Measurements from ENCODE around the gene CDK14.

The CDK14 gene

GRCh38 chr7:90856351-90857070 lies 260.4 kb downstream of the CDK14 start:
- TF ChIP-seq CTCF (IDR thresholded peaks at IDR 0.05; ENCODE audit: insufficient read depth, low read length, poor library complexity, severe bottlenecking): no peak
- DNase-seq (ENCODE audit: extremely low read depth, insufficient read length): no peak
- Histone ChIP-seq H3K27me3 (replicated peaks; ENCODE audit: control insufficient read depth, insufficient read depth, low read length) (no peaks in the 10 kb centered on the region), H3K36me3 (ENCODE audit: control insufficient read depth, insufficient read depth, low read length) (no peaks in the 10 kb centered on the region), H3K4me3 (replicated peaks; ENCODE audit: low read depth, low read length) (no peak overlapping the region)

- Histone ChIP-seq H3K27me3 (replicated peaks; ENCODE audit: control insufficient read depth, insufficient read depth, low read length) (no peaks in the 10 kb centered on the region), H3K4me3 (replicated peaks; ENCODE audit: low read depth, low read length) (no peak overlapping the region), H3K36me3 (ENCODE audit: control insufficient read depth, insufficient read depth, low read length) (no peaks in the 10 kb centered on the region)
- no peak for DNase-seq (ENCODE audit: extremely low read depth, insufficient read length)
- TF ChIP-seq CTCF (IDR thresholded peaks at IDR 0.05; ENCODE audit: insufficient read depth, low read length, poor library complexity, severe bottlenecking): no peak
Observed at GRCh38 chr7:90857603-90858002, 261.5 kb downstream of the CDK14 start.

- no peaks in the 10 kb centered on the region for H3K27me3 ChIP-seq (replicated peaks; ENCODE audit: control insufficient read depth, insufficient read depth, low read length)
- TF ChIP-seq CTCF (IDR thresholded peaks at IDR 0.05; ENCODE audit: insufficient read depth, low read length, poor library complexity, severe bottlenecking): no peak
- H3K4me3 ChIP-seq (replicated peaks; ENCODE audit: low read depth, low read length): no peak overlapping the region
- H3K36me3 ChIP-seq (ENCODE audit: control insufficient read depth, insufficient read depth, low read length): no peaks in the 10 kb centered on the region
- no peak for DNase-seq (ENCODE audit: extremely low read depth, insufficient read length)
Observed at GRCh38 chr7:90858546-90858945, 262.4 kb downstream of the CDK14 start.

- no peak for TF ChIP-seq CTCF (IDR thresholded peaks at IDR 0.05; ENCODE audit: insufficient read depth, low read length, poor library complexity, severe bottlenecking)
- no peaks in the 10 kb centered on the region for H3K36me3 ChIP-seq (ENCODE audit: control insufficient read depth, insufficient read depth, low read length)
Observed at GRCh38 chr7:90859521-90859920, 263.4 kb downstream of the CDK14 start.

GRCh38 chr7:90864088-90864487 lies 268.0 kb downstream of the CDK14 start:
- no peaks in the 10 kb centered on the region for H3K36me3 ChIP-seq (ENCODE audit: control insufficient read depth, insufficient read depth, low read length)
- no peaks in the 10 kb centered on the region for H3K27me3 ChIP-seq (replicated peaks; ENCODE audit: control insufficient read depth, insufficient read depth, low read length)
- no peak for DNase-seq (ENCODE audit: extremely low read depth, insufficient read length)
- no peak for TF ChIP-seq CTCF (IDR thresholded peaks at IDR 0.05; ENCODE audit: insufficient read depth, low read length, poor library complexity, severe bottlenecking)
- H3K4me3 ChIP-seq (replicated peaks; ENCODE audit: low read depth, low read length): no peak overlapping the region

More at GRCh38 chr7:90859521-90859920, 263.4 kb downstream of the CDK14 start:
- DNase-seq (ENCODE audit: extremely low read depth, insufficient read length): no peak
- Histone ChIP-seq H3K4me3 (replicated peaks; ENCODE audit: low read depth, low read length) (no peak overlapping the region), H3K27me3 (replicated peaks; ENCODE audit: control insufficient read depth, insufficient read depth, low read length) (no peaks in the 10 kb centered on the region)
